Measurements from ENCODE around the gene CAMK1G.

DNA sequence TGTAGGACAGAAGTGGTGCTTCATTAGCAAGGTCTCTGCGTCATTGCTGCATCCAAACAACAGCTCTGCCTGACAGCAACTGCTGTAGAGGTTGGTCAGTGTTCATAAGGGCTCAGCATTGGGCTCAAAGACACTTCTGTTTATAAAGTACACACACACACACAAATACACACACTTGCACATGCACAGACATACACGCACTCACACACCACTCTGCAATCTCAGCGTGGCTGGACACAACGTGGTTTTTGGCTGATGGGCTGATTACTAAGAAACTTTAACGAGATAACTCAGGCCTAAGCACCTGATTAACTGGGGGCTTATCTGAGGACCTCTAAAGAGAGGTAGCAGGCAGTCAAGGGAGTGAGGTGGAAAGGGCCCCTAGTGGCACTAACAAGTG is 20.4 kb downstream of the CAMK1G start:
- TF ChIP-seq, protein P1, sequence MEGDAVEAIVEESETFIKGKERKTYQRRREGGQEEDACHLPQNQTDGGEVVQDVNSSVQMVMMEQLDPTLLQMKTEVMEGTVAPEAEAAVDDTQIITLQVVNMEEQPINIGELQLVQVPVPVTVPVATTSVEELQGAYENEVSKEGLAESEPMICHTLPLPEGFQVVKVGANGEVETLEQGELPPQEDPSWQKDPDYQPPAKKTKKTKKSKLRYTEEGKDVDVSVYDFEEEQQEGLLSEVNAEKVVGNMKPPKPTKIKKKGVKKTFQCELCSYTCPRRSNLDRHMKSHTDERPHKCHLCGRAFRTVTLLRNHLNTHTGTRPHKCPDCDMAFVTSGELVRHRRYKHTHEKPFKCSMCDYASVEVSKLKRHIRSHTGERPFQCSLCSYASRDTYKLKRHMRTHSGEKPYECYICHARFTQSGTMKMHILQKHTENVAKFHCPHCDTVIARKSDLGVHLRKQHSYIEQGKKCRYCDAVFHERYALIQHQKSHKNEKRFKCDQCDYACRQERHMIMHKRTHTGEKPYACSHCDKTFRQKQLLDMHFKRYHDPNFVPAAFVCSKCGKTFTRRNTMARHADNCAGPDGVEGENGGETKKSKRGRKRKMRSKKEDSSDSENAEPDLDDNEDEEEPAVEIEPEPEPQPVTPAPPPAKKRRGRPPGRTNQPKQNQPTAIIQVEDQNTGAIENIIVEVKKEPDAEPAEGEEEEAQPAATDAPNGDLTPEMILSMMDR (conservative IDR thresholded peaks at IDR 0.05): no peak
- no peak for TF ChIP-seq EZH2 (IDR thresholded peaks at IDR 0.05; ENCODE audit: low read depth)

Data from PC-9 (cell line).